WTC11 (cell line): ENCODE data around the gene HJV.

Experiments used
- ELF4 ChIP-seq: sonication (generic); formaldehyde crosslinking; IDR thresholded peaks from 2 replicates; pipeline ENCODE4 v1.8.1; 2022; ENCODE audit warnings: low read depth, mild to moderate bottlenecking, moderate library complexity, missing genetic modification reagents
- GABPB1 ChIP-seq: sonication (generic); formaldehyde crosslinking; IDR thresholded peaks from 2 replicates; pipeline ENCODE4 v1.8.1; 2023; ENCODE audit warnings: mild to moderate bottlenecking, missing genetic modification reagents
- NR1H2 ChIP-seq: sonication (generic); formaldehyde crosslinking; IDR thresholded peaks from 2 replicates; pipeline ENCODE4 v1.9.0; 2021; ENCODE audit warnings: mild to moderate bottlenecking, moderate library complexity, missing genetic modification reagents
- NR2C2 ChIP-seq: sonication (generic); formaldehyde crosslinking; IDR thresholded peaks from 2 replicates; pipeline ENCODE4 v1.8.0; 2022; ENCODE audit warnings: mild to moderate bottlenecking, missing genetic modification reagents
- NR3C1 ChIP-seq: sonication (generic); formaldehyde crosslinking; conservative IDR thresholded peaks from 2 replicates; pipeline ENCODE4 v1.8.1; 2023; ENCODE audit warnings: low read depth, mild to moderate bottlenecking, missing genetic modification reagents
- SMAD3 ChIP-seq: sonication (generic); formaldehyde crosslinking; IDR thresholded peaks from 2 replicates; pipeline ENCODE4 v1.8.0; 2022; ENCODE audit warnings: missing genetic modification reagents, mild to moderate bottlenecking, borderline replicate concordance
- SP1 ChIP-seq: sonication (generic); formaldehyde crosslinking; conservative IDR thresholded peaks from 2 replicates; pipeline ENCODE4 v1.8.1; 2022; ENCODE audit warnings: missing genetic modification reagents
- ZNF232 ChIP-seq: sonication (generic); formaldehyde crosslinking; IDR thresholded peaks from 2 replicates; pipeline ENCODE4 v1.8.0; 2022; ENCODE audit warnings: mild to moderate bottlenecking, missing genetic modification reagents
- TF ChIP-seq, protein P1 (sequence below): sonication (generic); formaldehyde crosslinking; IDR thresholded peaks from 2 replicates; pipeline ENCODE4 v1.8.0; 2022; ENCODE audit warnings: mild to moderate bottlenecking, missing genetic modification reagents
- TF ChIP-seq, protein P2 (sequence below): sonication (generic); formaldehyde crosslinking; IDR thresholded peaks from 2 replicates; pipeline ENCODE4 v1.8.0; 2022; ENCODE audit warnings: mild to moderate bottlenecking, missing genetic modification reagents
- TF ChIP-seq, protein P3 (sequence below): fragments of 200-600 bp; IDR thresholded peaks from 2 replicates; pipeline ENCODE4 v1.8.0; 2022; ENCODE audit warnings: antibody characterized with exemption
- TF ChIP-seq, protein P4 (sequence below): sonication (generic); formaldehyde crosslinking; IDR thresholded peaks from 2 replicates; pipeline ENCODE4 v1.8.0; 2023; ENCODE audit warnings: missing genetic modification reagents
- TF ChIP-seq, protein P5 (sequence below): sonication (generic); formaldehyde crosslinking; IDR thresholded peaks from 2 replicates; pipeline ENCODE4 v1.8.1; 2023; ENCODE audit warnings: mild to moderate bottlenecking, missing genetic modification reagents, borderline replicate concordance
- TF ChIP-seq, protein P6 (sequence below): sonication (generic); formaldehyde crosslinking; IDR thresholded peaks from 2 replicates; pipeline ENCODE4 v1.8.1; 2023; ENCODE audit warnings: mild to moderate bottlenecking, missing genetic modification reagents, moderate library complexity

DNA sequence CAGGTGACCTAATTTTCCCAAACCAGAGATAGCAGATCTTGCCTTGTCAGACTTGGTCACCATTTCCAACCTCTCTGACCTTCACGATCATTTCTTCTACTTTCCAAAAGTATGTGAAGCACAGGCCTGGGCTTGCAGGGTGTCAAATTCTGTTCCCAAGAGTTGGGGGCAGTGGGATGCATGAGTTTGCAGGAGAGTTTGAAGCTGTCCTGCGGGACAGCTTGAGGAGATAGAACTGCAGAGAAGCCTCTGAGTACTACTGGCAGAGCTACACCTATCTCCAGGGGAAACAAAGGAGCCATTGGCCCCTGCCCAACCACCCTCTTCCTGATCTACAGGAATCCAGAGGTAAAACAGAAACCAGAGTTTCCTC lies 36.4 kb downstream of the HJV start:
- TF ChIP-seq, protein P1, sequence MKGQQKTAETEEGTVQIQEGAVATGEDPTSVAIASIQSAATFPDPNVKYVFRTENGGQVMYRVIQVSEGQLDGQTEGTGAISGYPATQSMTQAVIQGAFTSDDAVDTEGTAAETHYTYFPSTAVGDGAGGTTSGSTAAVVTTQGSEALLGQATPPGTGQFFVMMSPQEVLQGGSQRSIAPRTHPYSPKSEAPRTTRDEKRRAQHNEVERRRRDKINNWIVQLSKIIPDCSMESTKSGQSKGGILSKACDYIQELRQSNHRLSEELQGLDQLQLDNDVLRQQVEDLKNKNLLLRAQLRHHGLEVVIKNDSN (CRISPR knock-in tag): no peak
- TF ChIP-seq SP1 (CRISPR knock-in tag) (no peak), GABPB1 (CRISPR knock-in tag) (no peak), SMAD3 (CRISPR knock-in tag) (no peak), NR2C2 (CRISPR knock-in tag) (no peak), ELF4 (CRISPR knock-in tag) (no peak), NR3C1 (CRISPR knock-in tag) (no peak), NR1H2 (CRISPR knock-in tag) (no peak), ZNF232 (CRISPR knock-in tag) (no peak)
- TF ChIP-seq, protein P2, sequence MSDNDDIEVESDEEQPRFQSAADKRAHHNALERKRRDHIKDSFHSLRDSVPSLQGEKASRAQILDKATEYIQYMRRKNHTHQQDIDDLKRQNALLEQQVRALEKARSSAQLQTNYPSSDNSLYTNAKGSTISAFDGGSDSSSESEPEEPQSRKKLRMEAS (CRISPR knock-in tag): no peak
- TF ChIP-seq, protein P3, sequence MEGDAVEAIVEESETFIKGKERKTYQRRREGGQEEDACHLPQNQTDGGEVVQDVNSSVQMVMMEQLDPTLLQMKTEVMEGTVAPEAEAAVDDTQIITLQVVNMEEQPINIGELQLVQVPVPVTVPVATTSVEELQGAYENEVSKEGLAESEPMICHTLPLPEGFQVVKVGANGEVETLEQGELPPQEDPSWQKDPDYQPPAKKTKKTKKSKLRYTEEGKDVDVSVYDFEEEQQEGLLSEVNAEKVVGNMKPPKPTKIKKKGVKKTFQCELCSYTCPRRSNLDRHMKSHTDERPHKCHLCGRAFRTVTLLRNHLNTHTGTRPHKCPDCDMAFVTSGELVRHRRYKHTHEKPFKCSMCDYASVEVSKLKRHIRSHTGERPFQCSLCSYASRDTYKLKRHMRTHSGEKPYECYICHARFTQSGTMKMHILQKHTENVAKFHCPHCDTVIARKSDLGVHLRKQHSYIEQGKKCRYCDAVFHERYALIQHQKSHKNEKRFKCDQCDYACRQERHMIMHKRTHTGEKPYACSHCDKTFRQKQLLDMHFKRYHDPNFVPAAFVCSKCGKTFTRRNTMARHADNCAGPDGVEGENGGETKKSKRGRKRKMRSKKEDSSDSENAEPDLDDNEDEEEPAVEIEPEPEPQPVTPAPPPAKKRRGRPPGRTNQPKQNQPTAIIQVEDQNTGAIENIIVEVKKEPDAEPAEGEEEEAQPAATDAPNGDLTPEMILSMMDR: no peak
- TF ChIP-seq, protein P4, sequence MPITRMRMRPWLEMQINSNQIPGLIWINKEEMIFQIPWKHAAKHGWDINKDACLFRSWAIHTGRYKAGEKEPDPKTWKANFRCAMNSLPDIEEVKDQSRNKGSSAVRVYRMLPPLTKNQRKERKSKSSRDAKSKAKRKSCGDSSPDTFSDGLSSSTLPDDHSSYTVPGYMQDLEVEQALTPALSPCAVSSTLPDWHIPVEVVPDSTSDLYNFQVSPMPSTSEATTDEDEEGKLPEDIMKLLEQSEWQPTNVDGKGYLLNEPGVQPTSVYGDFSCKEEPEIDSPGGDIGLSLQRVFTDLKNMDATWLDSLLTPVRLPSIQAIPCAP: no peak
- TF ChIP-seq, protein P5, sequence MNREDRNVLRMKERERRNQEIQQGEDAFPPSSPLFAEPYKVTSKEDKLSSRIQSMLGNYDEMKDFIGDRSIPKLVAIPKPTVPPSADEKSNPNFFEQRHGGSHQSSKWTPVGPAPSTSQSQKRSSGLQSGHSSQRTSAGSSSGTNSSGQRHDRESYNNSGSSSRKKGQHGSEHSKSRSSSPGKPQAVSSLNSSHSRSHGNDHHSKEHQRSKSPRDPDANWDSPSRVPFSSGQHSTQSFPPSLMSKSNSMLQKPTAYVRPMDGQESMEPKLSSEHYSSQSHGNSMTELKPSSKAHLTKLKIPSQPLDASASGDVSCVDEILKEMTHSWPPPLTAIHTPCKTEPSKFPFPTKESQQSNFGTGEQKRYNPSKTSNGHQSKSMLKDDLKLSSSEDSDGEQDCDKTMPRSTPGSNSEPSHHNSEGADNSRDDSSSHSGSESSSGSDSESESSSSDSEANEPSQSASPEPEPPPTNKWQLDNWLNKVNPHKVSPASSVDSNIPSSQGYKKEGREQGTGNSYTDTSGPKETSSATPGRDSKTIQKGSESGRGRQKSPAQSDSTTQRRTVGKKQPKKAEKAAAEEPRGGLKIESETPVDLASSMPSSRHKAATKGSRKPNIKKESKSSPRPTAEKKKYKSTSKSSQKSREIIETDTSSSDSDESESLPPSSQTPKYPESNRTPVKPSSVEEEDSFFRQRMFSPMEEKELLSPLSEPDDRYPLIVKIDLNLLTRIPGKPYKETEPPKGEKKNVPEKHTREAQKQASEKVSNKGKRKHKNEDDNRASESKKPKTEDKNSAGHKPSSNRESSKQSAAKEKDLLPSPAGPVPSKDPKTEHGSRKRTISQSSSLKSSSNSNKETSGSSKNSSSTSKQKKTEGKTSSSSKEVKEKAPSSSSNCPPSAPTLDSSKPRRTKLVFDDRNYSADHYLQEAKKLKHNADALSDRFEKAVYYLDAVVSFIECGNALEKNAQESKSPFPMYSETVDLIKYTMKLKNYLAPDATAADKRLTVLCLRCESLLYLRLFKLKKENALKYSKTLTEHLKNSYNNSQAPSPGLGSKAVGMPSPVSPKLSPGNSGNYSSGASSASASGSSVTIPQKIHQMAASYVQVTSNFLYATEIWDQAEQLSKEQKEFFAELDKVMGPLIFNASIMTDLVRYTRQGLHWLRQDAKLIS (CRISPR knock-in tag): no peak
- TF ChIP-seq, protein P6, sequence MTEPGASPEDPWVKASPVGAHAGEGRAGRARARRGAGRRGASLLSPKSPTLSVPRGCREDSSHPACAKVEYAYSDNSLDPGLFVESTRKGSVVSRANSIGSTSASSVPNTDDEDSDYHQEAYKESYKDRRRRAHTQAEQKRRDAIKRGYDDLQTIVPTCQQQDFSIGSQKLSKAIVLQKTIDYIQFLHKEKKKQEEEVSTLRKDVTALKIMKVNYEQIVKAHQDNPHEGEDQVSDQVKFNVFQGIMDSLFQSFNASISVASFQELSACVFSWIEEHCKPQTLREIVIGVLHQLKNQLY (CRISPR knock-in tag): no peak
